NCI-H2029 (cell line): ENCODE data around the gene TAF4B.

Experiments
- DNase-seq: peaks from one replicate; lab custom pipeline; 2025; lab: John Stamatoyannopoulos, UW

Gene TAF4B

DNA sequence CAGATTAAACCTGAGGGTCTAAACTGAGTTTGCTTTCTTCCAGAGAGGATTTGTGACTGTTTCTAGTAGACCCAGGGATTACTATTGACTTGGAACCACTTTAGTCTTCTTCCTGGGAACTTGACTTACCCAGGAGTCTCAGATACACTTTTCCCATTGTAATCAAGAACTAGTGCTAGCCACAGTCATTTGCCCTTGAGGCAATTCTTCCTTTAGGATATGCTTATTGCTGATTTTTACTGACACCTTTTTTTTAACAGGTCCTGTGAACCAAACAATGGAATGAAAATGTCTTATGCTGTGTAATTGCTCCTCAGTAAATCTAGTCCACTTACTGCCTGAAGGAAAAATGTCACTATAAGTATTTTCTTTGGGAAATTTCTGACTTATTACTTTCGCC, 78.3 kb downstream of the TAF4B start:
- DNase-seq: no peak

DNA sequence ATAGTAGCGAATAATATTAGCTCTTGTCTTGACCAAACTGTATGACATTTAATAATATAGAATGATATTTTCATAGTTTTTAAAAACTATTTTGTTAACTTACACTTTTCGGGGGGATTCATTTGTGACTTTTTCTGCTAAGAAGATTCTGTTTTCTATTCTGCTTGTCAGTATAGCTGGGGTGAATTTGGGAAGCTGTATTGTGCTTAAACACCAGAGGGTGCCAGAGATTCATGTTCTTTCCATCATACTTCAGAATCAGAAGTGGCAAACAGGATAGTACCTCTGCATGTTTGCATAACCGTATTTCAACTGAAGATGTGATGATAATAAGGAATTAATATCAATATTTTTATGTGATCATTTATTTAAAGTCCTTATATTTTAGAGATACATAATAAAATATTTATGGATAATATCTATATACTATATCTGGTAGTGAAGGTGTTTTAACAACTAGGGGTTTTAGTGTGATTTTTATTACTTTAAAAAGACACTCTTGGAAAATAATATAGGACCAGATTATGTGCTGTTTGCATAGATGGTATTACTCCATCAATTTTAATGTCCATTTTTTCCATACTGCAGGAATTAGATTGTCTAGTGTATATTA, 81.0 kb downstream of the TAF4B start:
- DNase-seq: peak; percentile 32

DNA sequence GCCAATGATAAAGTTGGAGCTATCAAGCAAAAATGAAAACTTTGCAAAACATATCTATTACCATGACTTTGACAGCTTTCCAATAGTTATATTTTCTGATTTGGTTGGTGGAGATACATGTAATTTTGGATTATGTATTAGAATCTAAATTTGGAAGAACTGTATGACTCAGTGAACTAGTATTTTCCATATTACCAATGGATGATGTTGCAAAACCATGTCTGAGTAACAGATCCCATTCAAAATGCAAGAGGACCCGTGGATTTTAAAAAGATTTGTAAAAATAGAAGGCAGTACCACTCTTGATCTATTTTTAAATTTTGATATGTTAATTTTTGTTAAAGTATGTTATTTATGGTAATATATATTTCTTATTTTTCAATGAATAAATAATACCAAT, 83.0 kb downstream of the TAF4B start:
- DNase-seq: no peak

DNA sequence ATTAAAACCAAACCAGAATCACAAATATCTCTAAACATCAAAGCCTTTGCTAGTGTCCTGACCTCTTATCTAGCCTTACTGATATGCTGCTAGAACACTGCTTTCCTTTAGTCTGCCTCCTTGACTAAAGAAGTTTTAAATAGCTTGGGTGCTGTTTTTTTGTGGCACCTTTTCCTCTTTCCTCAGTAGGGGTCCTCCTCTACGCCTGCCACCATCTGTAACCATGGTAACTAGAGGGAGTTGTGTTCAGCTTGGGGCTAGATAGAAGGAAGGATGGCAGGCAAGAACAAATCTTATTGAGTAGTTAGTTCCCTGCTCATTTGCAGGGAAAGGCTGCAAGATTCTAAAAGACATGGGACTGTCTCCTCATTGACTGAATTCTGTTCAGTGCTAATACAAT, 86.0 kb downstream of the TAF4B start:
- no peak for DNase-seq

DNA sequence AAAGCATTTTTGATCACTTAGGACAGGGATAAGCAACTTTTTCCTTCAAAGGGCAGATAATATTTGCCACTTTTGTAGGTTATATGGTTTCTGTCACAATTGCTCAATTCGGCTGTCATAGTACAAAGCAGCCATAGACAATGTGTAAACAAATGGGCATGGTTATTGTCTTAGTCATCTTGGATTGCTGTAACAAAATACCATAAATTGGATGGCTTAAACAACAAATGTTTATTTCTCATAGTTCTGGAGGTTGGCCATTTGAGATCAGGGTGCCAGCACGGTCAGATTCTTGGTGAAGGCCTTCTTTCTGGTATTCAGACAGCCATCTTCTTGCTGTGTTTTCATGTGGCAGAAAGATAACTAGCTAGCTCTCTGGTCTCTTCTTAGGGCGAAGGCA, 91.2 kb downstream of the TAF4B start:
- no peak for DNase-seq

DNA sequence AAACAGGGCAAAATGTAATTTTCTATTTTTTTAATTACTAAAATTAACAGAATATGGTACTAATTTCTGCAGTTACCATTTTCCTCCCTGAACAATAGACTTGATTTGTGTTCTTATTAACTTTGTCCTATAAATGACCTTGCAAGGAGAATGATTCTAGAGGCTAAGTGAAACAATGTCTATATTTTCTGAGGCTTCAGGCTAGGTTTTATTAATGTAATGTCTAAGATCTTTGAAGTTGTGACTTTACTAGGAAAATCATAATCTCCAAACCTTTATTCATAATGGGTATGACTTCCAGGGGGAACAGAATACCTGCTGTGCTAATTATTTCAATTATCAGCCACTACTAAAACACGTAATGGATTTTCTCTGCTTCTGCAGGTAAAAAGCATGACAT, 94.4 kb downstream of the TAF4B start:
- DNase-seq: no peak

DNA sequence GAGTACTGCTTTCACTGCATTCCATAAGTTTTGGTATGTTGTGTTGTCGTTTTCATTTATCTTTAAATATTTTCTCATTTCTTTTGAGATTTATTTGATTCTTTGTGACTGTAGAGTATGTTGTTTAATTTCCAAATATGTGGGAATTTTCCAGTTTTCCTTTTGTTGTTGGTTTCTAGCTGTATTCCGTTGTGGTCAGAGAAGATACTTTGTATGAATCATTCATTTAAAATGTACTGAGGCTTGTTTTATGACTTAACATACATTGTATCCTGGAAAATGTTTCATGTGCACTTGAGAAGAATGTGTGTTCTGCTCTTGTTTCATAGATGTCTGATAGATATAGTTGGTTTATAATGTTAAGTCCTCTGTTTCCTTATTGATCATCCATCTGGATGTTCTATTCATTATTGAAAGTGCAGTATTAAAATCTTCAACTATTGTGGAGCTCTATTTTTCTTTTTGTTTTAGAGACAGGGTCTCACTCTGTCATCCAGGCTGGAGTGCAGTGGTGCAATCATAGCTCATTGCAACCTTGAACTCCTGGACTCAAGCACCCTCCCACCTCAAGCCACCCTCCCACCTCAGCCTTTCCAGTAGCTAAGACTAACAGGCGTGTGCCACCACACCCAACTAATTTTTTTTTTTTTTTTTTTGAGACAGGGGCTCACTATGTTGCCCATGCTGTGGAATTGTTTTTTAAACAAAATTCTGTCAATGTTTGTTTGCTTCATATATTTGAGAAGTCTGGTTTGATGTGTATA, 96.8 kb downstream of the TAF4B start:
- DNase-seq: no peak

DNA sequence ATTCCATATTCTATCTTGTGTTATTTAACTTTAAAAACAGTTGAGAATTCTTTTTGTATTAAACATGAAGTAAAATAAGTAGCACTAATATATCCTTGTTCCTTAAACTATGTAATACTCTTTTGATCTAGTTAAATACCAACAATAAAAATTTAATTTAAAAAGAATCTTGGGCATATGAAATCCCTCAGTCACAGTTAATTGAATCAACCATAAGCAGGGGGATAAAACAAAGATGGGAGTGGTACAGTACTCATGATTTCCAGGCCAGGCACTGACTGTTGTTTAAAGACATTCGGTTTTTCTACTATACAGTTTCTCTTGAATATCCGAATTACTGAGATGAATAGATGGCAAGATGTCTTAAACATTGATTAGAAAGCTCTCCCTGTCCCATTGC, 99.5 kb downstream of the TAF4B start:
- no peak for DNase-seq

- no peak for DNase-seq
Measured at GRCh38 chr18:26327062-26327461, 100.8 kb downstream of the TAF4B start.

DNA sequence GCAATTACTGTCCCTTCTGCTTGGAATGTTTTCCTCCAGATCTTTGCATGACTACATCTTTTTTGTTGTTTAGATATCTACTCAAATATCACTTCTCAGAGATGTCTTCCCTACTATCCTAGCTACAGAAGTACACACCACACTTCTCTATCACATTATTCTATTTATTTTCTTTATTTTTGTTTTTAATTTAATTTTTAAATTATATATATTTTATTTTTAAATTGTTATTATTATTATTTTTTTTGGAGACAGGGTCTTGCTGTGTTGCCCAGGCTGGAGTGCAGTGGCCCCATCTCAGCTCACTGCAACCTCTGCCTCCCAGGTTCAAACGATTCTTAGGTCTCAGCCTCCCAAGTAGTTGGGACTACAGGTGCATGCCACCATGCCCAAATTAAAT, 106.7 kb downstream of the TAF4B start:
- DNase-seq: no peak

DNA sequence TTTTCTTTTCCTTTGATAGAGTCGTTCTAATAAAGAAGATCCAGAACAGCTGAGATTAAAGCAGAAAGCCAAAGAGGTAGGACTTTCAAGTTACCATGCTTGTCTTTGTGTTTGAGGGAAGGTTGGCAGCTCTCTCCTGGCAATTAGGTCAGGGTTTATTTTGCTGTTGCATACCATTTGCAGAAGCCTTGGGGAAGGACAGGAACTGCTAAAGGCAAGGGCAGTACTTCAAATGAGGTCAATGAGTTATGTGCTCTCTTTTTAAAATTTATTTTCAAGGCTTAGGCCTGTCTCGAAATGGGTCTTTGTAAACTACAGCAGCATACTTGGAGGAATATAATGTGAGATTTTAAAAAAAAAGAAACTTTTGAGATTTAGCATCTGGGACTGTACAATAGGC, 108.9 kb downstream of the TAF4B start:
- DNase-seq: no peak

DNA sequence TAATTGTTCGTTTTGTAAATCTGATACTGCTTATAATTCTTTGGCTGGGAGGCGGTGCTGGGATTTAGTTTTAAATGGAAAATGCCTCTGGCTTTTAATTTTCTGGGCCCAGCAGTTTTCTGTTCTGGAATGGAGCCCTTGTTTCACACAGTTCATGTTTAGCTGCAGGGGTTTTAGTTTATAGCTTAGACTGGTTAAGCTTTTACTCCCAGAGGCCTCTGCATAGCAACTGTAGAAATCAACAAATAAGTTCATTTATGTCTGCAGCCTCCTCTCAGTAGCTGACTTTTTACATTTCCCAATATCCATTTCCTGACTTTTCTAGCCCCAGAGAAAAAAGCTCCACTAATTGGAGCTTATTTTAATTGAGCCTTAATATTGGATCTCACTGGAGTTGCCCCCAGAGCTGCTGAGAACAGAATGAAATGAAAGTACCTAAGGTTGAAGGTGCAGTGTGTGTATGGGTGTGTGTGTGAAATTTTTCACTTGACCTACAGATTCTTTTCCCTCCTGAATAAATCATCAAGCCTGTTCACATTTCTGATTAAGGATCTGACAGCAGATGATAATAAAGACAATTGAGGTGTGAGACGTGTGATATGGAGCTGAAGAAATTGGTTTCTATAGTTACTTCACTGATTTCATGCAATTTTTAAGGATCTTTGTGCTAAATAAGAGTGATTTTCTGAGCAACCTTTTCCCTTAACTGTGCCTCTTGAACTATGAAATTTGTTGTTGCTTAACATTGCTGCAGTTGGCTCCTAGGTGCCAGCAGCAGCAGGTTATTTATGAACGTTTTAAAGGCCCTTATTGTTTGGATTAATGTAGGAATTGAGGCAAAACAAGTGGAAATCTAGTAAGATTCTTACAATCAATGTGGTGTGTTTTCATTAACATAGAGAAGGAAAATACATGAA, 109.6 kb downstream of the TAF4B start:
- no peak for DNase-seq

DNA sequence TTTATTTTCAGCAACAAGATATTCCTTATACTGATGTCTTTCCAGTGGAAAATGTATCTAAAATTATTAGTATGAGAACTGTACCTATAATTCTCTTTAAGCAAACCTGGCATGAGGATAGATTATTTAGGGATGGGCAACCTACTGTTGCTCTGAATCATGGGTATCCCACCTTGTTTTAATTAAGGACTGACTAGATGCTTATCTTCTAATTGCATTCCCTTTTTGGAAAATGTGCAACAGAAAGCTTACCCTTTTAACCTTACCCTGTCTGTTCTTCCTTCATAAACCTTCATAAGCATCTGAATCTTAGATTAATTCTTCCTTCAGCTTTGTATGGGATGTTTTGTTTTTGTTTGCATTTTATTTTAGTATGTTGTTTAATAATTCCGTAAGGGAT, 110.3 kb downstream of the TAF4B start:
- no peak for DNase-seq

GRCh38 chr18:26342646-26343045, 116.4 kb downstream of the TAF4B start:
- DNase-seq: no peak

- no peak for DNase-seq
Measured at GRCh38 chr18:26350961-26351360, 124.7 kb downstream of the TAF4B start.

GRCh38 chr18:26356045-26356785, 130.0 kb downstream of the TAF4B start:
- no peak for DNase-seq

GRCh38 chr18:26357960-26358359, 131.7 kb downstream of the TAF4B start:
- no peak for DNase-seq

DNA sequence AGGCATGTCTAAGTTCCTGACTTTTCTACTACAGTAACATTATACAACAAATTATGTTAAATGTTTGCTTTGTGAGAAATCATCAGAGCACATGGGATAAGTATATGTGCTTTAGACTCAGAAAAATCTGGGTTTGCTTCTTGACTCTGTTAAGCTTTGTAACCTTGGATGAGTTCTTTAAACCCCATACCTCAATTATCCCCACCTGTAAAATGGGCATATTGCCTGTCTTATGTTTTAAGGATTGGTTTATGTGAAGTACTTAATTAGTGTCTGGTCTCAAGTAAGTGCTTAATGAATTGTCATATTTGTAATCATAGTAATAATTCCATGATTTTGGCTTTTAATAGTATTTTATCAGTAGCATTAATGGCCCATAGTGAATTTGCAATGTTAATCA, 135.8 kb downstream of the TAF4B start:
- no peak for DNase-seq

DNA sequence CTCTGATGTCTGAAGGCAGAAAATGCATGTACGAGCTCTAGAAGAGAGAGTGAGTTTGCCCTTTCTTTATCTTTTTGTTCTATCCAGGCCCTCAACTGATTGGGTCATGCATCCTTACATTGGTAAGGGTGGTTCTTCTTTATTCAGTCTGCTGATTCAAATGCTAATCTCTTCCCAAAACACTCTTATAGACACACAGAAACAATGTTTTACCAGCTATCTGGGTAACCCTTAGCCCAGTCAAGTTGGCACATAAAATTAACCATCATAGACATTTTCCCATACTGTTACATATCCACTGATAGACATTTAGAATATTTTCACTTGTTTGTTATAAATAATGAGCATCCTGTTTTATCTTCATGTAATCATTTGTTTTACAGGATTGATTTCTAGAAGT, 141.2 kb downstream of the TAF4B start:
- DNase-seq: no peak

DNA sequence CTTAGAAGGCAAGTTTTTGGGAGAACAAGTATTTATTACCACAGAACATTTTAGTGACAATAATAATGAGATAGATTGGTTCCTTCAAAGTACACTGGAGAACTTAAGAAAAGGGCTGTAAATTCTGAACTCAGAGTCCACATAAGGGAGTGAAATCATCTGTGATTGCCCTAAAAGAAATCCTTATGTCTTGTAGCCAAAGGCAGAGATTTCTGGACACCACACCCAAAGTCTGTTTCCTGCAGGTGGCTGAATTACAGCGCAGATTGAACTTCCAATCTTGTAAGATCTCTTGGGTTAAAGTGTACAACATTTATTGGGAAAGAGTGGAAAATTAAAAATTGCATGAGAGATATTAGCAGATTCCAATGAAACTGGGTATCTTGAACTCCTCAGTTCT, 143.8 kb downstream of the TAF4B start:
- no peak for DNase-seq

- DNase-seq: no peak
Measured at GRCh38 chr18:26376105-26376504, 149.9 kb downstream of the TAF4B start.

DNA sequence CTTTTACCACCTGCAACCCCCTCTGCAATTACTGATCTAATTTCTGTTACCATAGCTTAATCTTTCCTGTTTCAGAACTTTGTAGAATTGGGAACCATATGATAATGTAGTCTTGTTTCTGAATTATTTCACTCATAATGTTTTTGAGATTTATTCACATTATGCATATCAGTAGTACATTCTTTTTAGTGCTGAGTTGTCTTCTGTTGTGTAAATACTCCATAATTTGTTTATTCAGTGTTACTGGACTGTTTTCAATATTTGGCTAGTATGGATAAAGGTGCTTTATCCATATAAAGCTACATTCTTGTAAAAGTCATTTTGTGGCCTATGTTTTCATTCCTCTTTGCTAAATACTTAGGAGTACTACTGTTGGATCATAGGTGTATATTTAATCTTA, 152.5 kb downstream of the TAF4B start:
- no peak for DNase-seq
